Skin epidermis (tissue), 12 donors: ENCODE measurements around the gene AMZ1.
A peak's percentile ranks its signal among the peaks of the same experiment; 100 is the strongest.

Source experiments
- H3K27ac ChIP-seq, 21 experiments: fragments of 200-600 bp; sonication (generic) in 11 of 21; one replicate each; pipeline ENCODE4 v1.5.0; 2020; ENCODE audit warnings: mild to moderate bottlenecking in 3 of 21, inconsistent platforms in 2 of 21, moderate library complexity in 2 of 21
- H3K4me3 ChIP-seq, 7 experiments: fragments of 200-600 bp; sonication (generic) in 2 of 7; one replicate each; pipeline ENCODE4 v1.5.0; 2020; ENCODE audit warnings: inconsistent platforms in 2 of 7, mild to moderate bottlenecking in 2 of 7, moderate library complexity in 1 of 7

Gene AMZ1

GRCh38 chr7:2687881-2688318 is at the start of gene AMZ1:
Gene AMZ1, plus strand, starts transcription at chr7:2688202. Its CDS starts 12,250 bp downstream, at chr7:2700452.
- H3K4me3 ChIP-seq, result peak within 1 kb of the TSS in 5 of 7 experiments; percentile 4 to 30 (median 14)
- no peak within 1 kb of the TSS for H3K27ac ChIP-seq

- H3K4me3 ChIP-seq, result no peak overlapping the region
- H3K27ac ChIP-seq, result peak overlapping the region in 19 of 21 experiments; percentile 1 to 93 (median 57)
Measured at GRCh38 chr7:2638224-2638991, 49.6 kb upstream of the AMZ1 start.

GRCh38 chr7:2639181-2639681 is 48.8 kb upstream of the AMZ1 start:
- no peak overlapping the region for H3K4me3 ChIP-seq
- H3K27ac ChIP-seq, result peak overlapping the region in 11 of 21 experiments; percentile 17 to 93 (median 59)

GRCh38 chr7:2639695-2640481 is 48.1 kb upstream of the AMZ1 start:
- no peak overlapping the region for H3K4me3 ChIP-seq
- H3K27ac ChIP-seq, result peak overlapping the region in 7 of 21 experiments; percentile 18 to 93 (median 47)

- Histone ChIP-seq H3K27ac (peak overlapping the region in 10 of 21 experiments; percentile 14 to 84 (median 76)), H3K4me3 (no peak overlapping the region)
Measured at GRCh38 chr7:2640482-2640830, 47.5 kb upstream of the AMZ1 start.

- peak overlapping the region in 1 of 7 experiments; percentile 14 for H3K4me3 ChIP-seq
- H3K27ac ChIP-seq, result peak overlapping the region in 20 of 21 experiments; percentile 14 to 84 (median 65)
Measured at GRCh38 chr7:2640846-2641316, 47.1 kb upstream of the AMZ1 start.

- peak overlapping the region in 1 of 7 experiments; percentile 14 for H3K4me3 ChIP-seq
- H3K27ac ChIP-seq, result peak overlapping the region in 20 of 21 experiments; percentile 14 to 84 (median 65)
Measured at GRCh38 chr7:2641406-2642393, 46.3 kb upstream of the AMZ1 start.

- Histone ChIP-seq H3K27ac (peak overlapping the region in 3 of 21 experiments; percentile 17 to 23 (median 21)), H3K4me3 (no peak overlapping the region)
Measured at GRCh38 chr7:2643386-2644219, 44.4 kb upstream of the AMZ1 start.

- H3K4me3 ChIP-seq, result no peak overlapping the region
- H3K27ac ChIP-seq, result peak overlapping the region in 6 of 21 experiments; percentile 17 to 76 (median 68)
Measured at GRCh38 chr7:2644220-2644561, 43.8 kb upstream of the AMZ1 start.

- Histone ChIP-seq H3K27ac (peak overlapping the region in 9 of 21 experiments; percentile 25 to 76 (median 63)), H3K4me3 (no peak overlapping the region)
Measured at GRCh38 chr7:2644562-2645273, 43.3 kb upstream of the AMZ1 start.

- peak overlapping the region in 10 of 21 experiments; percentile 4 to 76 (median 60) for H3K27ac ChIP-seq
- H3K4me3 ChIP-seq, result no peak overlapping the region
Measured at GRCh38 chr7:2645274-2645868, 42.6 kb upstream of the AMZ1 start.

GRCh38 chr7:2646336-2646679 is 41.7 kb upstream of the AMZ1 start:
- H3K27ac ChIP-seq, result peak overlapping the region in 1 of 21 experiments; percentile 76
- H3K4me3 ChIP-seq, result no peak overlapping the region

- Histone ChIP-seq H3K4me3 (no peak overlapping the region), H3K27ac (peak overlapping the region in 1 of 21 experiments; percentile 76)
Measured at GRCh38 chr7:2646680-2647571, 41.1 kb upstream of the AMZ1 start.

- H3K4me3 ChIP-seq, result no peak overlapping the region
- no peak overlapping the region for H3K27ac ChIP-seq
Measured at GRCh38 chr7:2647594-2648172, 40.3 kb upstream of the AMZ1 start.

- no peak overlapping the region for H3K4me3 ChIP-seq
- no peak overlapping the region for H3K27ac ChIP-seq
Measured at GRCh38 chr7:2649139-2649838, 38.7 kb upstream of the AMZ1 start.
